Sigmoid colon (tissue), 4 donors: ENCODE data around the gene IL17RB.

Source experiments
- CTCF ChIP-seq, 4 experiments: fragments of 450-650 bp in 3 of 4; fragments of 200-600 bp in 1 of 4; IDR thresholded peaks; one replicate each; pipeline ENCODE4 v1.5.1; 2016 to 2019; ENCODE audit warnings: antibody characterized with exemption in 4 of 4, mild to moderate bottlenecking in 3 of 4, moderate library complexity in 2 of 4
- EP300 ChIP-seq, 4 donors: sonication (generic); formaldehyde crosslinking; IDR thresholded peaks; one replicate each; pipeline ENCODE4 v1.6.1; 2017; ENCODE audit warnings: antibody characterized with exemption in 4 of 4
- POLR2A ChIP-seq, 2 donors: fragments of 450-650 bp; IDR thresholded peaks; one replicate each; pipeline ENCODE4 v1.6.1; 2016; ENCODE audit warnings: antibody characterized with exemption in 2 of 2, mild to moderate bottlenecking in 2 of 2, moderate library complexity in 2 of 2
- POLR2AphosphoS5 ChIP-seq, 4 donors: sonication (generic); formaldehyde crosslinking; IDR thresholded peaks; one replicate each; pipeline ENCODE4 v1.6.1; 2017; ENCODE audit warnings: antibody characterized with exemption in 4 of 4

GRCh38 chr3:53865732-53866499, 19.5 kb downstream of the IL17RB start:
- TF ChIP-seq CTCF (IDR thresholded peaks at IDR 0.05), result no peak
- no peak for TF ChIP-seq POLR2AphosphoS5 (IDR thresholded peaks at IDR 0.05)
- no peak for TF ChIP-seq POLR2A (IDR thresholded peaks at IDR 0.05)
- no peak for TF ChIP-seq EP300 (IDR thresholded peaks at IDR 0.05)
